HG03571 (cell line): Measurements from ENCODE around the gene ABCC5.

ENCODE experiments used
- ATAC-seq: cut with Tn5 transposase; IDR thresholded peaks from one replicate; pipeline ENCODE4 v1.9.1; 2021; ENCODE audit not compliant: unreplicated experiment

The ABCC5 gene

DNA sequence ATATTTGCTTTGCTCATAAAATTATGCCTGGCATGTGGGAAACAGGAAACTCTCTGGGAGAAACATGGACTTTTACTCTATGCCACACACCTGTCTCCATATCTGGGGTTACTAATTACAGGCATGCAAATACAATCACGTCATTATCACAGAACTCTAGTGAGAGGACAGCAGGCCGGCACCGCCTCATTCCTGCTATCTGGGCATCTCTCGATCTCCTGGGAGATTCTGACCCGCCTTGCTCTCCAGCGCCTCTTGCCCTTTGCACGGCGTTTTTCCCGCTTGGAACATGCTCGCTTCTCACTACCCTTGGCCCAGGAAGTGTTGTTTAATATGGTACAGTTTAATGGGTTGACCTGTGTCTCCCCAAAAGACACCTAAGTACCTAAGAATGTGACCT is 87.6 kb downstream of the ABCC5 start:
- no peak for ATAC-seq

DNA sequence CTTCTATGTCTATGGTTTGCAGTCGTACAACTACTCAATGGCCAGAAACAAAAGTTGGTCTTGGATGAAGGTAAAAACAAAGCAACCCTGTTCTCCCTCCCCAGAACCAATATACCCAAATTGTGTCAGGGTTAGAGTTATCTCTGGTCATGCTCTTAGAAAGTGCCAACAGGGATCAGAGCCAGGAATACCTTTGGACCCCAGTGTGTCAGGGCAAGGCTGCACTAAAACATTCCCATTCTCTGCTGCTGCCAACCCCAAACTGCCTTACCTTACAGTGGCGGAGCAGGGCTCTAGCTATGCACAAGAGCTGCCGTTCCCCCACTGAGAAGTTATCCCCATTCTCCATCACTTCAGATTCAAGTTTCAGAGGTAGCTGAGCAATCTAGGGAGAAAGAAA is 90.6 kb downstream of the ABCC5 start:
- ATAC-seq = no peak

DNA sequence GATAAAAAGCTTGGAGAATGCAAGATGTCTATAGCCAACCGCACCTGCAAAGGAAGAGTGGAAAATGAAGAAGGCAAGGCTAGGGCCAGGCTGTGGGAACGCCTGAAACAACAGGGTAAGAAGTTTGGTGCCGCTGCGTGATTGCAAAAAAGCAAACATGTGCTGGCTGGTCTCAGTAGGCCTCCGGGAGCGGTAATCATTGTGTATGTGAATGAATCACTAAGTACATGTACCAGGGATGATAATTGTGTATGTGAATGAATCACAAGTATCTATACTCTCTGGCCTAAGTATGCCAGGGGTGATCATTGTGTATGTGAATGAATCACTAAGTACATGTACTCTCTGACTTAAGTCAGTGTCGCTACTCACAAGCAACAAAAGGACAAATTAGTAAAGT is 92.7 kb downstream of the ABCC5 start:
- ATAC-seq = no peak

DNA sequence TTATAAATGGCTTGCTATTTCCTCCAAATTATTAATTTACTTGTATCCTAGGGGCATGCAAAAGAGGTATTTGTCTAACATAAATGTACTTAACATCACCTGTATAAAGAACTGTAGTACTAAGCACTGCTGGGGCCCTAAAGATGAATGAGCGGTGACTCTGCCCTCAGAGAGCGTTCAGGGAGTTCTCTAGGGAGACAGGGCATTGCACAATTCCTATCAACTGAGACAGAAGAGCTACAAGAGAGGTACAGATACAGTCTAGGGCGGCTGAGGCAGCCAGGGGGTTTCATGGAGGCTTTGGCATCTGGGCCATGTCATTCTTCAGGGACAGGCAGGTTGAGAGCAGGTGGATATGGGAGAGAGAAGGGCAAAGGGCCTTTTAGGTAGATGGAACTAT is 93.1 kb downstream of the ABCC5 start:
- no peak for ATAC-seq

DNA sequence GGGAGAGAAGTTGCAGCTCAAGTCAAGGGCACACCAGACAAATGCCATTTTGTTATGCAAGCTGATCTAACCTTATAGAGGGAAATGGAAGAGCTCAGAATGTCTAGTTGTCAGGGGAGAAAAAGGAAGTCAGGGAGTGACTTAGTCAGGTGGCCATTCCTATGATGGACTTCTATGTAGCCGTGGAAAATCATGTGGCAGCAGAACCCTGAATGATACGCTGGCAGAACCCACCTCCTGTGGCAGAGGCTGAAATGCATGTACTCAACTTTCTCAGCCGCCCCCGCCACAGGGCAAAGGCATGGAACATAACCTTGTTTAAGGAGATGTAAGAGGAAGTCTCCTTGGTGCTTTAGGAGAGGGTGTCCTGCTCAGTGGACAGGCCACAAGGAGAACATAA is 95.3 kb downstream of the ABCC5 start:
- no peak for ATAC-seq

DNA sequence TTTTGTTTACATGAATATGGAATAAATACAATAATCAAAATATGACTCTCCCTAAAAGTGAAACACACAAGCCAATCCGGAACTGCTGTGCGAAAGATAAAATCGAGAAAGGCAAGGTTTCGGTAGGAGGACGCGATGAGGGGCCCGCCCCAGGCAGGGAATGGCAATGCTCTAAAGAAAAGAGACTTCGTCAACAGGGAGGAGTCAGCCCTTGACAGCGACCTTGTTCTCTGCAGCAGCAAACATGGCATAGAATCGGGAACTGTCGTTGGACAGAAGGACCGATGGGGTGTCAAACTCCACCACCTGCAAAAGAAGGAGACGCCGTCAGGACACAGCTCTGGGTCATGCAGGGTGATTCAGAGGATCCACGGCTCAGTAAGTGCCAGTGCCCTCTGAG is 96.6 kb downstream of the ABCC5 start:
- ATAC-seq = no peak

DNA sequence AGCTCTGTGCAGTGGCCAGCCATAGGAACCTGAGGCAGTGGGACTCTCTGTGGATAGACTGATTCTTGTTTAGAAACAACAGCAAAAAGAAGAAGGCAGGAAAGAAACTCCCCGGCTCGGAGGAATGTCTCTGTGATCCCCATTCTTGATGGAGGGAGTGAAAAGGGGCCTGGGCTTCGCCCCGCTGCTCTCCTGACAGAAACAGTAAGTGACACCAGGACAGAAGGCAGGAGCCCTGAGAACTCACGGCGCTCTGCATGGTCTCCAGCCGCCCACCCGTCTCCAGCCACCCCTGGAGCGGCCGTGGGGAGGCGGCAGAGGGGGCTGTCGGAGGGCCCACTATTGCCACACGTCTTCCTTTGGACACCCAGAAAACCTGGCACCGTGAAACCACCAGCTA is 97.3 kb downstream of the ABCC5 start:
- no peak for ATAC-seq

DNA sequence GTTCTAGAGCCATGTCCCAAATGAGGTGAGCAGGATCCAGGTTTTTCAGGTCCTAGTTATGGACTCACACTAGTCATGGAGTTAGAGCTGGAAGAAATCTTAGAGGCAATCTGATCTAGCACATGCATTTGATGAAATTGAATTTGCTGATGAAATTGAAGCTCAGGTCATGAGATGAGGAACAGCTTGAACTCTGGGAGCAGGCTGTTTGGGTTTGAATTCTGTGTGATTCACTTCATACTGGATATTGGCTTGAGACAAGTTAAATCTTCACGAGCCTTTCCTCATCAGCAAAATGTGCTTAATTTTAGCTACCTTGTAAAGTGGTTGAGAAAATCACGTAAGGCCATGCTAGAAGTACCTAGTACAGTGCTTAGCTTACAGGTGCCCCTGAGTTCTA is 99.5 kb downstream of the ABCC5 start:
- ATAC-seq = no peak

DNA sequence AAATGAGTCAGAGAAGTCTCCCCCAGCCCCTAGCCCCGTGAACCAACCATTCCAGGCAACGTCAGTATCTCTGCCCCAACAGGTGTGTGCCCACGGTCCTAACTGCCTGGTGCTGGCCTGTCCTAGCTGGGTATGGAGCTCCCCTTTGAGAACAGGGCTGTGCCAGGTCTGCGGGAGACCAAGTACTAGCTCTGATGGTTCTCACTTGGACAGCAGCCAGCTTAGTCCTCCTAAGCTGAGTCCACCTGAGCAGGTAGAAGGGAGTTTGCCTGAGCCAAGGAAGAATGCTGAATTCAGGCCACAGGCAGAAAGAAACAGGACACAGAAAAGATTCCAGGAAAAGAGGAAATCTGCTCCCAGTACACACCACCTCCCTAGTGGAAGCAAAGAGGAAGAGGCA is 99.9 kb downstream of the ABCC5 start:
- ATAC-seq = no peak

DNA sequence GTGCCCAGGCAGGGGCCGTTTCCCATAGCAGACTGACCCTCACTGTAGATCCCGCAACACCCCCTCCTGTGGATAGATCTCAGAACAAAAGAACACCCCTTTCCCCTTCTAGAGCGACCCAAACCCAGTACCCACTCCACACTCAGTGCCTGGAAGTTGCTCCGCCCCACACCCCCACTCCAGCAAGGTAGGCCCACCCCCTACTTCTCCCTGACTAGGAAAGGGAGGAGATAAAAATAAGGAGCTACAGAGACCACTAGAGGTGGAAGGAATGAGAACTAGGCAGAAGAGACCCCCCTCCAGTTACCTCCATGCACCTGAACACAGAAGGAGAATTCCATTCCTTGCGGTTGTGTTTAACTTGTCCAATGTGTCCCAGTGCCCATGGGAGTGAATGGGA is 102.8 kb downstream of the ABCC5 start:
- ATAC-seq = no peak

DNA sequence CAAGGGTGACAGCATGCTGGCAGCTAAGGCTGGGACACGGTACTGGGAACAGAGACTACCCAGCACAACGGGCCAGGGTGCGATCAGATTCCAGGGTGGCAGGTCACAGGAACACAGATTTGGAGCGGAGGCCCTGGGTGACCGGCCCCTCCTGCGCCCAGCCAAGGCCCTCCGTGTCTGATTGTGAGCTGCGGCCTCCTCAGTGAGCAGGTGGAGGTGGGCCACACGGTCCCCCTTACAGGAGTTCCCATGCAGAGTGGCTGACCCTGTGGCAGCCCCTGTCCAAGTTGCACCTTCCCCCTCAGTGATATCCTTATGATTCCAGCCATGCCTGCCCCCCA is 104.1 kb downstream of the ABCC5 start:
- ATAC-seq = no peak

DNA sequence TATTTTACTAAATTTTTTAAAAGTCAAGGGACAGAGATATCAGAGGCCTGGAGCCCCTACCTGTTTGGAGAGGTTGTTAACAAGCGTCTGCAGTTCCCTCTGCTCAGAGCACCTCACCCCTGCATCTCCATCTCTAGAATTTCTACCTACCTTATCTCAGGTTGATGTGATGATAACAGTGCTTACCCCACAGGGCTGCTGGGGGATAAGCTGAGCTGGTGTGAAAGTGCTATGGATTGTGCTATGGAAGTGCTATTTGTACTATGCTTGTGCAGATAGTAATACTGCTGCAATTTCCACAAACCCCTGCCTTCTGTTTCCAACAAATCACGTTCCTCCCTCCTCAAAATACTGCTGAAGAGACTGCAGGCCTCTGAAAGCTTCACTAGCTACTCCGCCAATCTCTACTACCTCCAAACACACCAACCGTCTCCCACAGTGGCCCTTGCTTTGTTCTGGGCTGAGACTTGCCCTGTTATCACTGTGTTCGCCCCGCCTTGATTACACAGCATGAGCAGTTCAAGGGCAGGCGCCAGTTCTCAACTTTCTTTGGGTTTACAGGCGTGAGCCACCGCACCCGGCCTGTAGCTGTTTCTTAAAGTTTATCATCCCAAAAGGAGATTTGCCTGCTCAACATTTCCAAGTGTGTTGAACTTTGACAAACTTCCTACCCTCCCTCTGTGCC is 104.6 kb downstream of the ABCC5 start:
- ATAC-seq = no peak

DNA sequence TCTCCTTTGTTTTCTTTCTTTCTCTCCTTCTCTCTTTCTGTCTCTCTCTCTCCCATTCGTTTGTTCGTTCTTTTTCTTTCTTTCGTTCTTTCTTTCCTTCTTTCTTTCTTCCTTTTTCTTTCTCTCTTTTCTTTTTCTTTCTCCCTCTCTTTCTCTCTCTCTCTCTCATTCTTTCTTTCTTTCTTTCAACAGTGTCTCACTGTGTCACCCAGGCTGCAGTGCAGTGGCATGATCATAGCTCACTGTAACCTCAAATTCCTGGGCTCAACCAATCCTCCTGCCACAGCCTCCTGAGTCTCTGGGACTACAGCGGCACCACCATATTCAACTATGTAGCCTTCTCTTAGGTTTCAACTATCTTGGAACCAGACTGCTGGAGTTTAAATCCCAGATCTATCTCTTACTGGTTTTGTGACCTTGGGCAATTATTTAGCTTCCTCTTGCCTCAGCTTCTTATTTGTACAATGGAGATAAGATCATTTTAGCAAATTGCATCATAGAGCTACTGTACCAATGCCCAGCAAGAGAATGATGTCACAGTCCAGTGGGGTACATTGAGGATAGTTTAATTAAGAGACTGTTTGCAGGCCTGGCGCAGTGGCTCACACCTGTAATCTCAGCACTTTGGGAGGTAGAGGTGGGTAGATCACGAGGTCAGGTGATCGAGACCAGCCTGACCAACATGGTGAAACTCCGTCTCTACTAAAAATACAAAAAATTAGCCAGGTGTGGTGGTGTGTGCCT is 105.7 kb downstream of the ABCC5 start:
- ATAC-seq = no peak

DNA sequence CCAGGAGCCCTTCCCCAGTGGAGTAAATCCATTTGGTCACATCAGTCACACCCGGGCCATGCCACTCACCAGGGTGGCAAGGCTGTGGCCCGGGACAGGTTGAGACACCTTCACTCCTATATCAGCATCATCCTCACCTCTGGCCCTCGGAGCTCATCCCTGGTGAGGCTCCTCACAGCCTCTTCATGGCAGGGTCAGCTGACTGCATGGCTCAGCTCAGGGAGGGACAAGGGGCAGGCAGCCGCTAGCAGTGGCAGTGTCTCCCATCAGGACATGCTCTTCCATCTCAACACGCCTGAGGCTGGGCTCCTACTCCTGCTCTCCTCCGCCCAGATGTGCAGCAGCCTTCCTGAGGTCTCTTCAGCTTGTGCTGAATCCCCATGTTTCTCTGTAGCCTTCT is 106.6 kb downstream of the ABCC5 start:
- no peak for ATAC-seq

DNA sequence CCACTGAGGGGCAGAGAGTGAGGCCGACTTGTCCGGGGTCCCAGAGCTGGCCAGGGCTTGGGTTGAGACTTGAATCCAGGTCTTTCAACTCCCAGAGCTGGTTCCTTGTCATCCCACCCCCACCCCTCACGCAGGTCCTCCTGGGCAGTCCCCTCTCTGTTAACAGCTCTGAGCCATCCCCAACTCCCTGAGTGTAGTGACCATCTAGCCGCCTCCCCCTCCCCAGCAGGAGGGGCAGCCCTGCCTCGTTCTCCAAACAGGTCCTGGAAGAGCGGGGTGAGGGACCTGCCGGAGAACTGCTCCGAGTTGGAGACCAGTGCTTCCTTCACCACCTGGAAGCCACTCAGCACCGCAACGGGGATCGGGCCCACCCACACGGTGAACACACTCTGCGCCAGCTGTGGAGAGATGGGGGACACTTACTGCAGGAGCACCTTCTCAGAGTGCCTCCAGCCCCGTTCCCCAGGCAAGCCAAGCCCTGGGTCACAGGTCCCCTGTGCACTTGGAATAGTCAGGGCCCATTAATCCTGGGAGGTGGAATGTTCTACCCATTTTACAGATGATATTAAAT is 108.6 kb downstream of the ABCC5 start:
- no peak for ATAC-seq

DNA sequence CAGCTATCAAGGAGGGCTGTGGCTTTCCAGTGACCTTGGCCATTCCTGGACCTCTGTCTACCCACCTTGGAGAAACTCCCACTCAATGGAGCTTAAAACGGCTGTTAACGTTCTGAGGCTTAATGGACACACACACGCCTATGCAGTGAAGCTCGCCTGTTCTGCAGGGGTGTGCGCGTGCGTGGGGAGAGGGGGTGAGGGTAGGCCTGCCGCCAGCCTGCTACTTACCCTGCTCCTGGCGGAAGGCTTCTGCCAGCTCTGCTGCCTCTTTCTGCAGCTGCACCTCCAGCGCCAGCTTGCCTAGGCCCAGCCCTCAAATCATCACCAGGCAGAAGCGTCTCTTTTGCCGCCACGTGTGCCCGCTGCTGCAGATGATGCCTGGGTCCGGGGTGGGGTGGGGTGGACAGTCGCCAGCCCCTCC is 109.8 kb downstream of the ABCC5 start:
- ATAC-seq = no peak

DNA sequence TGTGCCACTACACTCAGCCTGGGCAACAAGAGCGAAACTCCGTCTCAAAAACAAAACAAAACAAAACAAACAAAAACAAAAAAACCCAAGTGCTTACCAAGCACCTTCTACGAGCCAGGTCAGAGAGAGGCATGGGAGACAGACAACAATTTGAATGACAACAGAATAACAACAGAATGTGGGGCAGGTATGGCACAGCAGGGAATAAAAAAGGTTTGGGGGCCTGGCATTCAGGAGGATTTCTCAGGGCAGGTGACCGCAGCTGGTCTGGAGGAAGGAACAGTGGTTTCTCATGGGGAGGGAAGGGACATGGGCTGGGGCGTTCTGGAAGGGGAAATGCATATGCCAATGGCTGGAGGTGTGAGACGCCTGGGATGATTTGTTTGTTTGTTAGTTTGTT is 110.5 kb downstream of the ABCC5 start:
- no peak for ATAC-seq

DNA sequence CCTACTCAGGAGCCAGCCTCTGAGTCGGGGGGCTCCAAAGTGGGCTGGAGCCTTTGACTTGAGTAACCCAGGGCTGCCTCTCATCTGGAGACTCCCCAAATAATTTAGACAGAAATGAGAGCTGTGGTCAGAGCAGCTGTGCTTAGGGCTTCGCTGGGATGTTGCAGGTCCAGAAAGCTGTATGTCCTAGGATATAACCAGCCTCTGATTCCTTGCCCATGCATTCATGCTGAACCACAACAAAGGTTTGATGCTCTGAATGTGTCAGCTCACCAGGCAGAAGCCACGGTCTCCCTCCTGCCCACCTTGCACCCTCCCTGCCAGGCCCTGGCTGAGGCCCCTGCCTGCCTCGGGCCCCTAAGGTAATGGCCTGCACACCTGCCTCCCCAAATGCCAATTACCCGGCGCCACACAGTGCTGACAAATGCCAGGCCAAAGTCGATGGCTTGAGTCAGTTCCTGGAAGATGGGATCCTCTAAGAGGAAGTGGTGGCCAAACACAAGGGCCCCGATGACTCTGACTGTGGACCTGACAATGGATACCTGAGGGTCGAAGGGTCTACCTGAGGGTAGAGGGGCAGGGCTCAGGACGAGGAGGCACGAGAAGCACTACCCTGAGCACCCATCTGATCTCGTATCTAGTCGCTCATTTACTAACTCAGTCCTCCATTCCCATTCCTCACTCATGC is 111.3 kb downstream of the ABCC5 start:
- no peak for ATAC-seq

DNA sequence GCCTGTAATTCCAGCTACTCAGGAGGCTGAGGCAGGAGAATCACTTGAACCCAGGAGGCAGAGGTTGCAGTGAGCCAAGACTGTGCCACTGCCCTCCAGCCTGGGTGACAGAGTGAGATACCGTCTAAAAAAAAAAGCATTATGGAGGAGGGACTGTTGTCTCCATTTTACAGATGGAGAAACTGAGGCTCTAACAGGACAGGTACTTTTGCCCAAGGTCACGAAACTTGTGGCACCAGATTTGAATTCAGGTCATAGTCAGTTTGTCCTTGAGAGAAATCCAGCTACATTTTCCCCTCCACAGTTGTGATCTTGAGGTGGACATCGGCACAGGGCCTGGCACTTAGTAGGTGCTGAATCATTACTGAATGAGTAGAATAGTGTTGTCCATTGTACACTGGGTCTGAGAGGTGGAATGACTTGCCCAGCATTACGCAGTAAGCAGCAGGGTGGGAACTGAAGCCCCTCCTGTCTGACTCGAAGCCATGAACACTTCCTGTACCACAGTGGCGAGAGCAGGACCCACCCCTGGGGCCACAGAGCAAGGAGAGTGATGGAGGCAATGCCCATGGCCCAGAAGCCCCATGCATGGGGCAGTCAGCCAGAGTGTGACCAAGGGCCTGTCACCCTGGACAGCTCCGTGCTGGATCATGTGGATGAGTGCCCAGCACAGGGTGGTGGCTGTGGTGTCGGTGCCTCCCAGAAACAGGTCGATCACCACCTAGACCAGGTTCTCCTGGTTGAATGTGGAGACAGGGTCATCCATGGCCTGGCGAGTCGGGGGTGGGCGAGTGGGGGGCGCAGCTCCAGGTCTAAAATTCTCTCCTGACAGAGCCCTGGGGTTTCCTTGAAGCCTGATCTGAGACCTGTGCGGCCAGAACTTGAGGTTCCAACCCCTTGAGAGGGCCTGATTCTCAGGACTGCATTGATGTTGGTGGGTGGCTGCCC is 112.6 kb downstream of the ABCC5 start:
- ATAC-seq = no peak

DNA sequence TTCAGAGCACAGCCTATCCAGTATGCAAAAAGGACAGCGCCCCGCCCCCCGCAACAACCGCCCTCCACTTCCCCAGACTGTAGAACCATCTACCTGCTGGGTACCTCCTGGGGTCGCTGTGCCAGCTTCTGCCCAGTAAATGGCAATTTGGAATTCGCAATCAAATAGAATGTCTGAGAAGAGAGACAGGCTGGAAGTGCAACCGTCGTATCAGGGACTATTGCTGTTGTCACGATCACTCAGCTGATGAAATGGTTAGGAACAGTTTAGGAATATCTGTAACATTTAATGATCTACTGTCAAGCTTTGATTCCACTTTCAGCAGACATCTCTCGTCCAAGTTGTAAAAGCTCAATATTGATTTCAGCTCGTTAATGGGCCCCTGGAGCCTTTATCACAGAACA is 119.7 kb downstream of the ABCC5 start:
- no peak for ATAC-seq

DNA sequence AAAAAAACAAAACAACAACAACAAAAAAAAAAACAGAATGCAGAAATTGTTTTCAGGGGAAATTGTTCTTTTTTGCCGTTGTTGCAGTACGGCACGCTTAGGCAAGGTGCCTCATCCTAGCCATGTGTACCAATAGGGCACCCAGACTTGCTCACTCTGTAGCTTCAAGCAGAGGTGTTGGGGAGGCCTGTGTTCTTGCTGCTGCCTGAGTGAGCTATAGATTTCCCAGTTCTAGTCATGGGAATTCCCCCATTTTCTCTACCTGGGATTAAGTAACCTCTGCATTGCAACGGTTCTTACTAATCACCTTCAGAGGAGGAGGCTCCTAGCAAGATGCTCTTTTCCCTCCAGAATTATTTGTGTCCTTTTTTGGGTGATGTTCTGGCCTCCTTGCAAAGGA is 120.1 kb downstream of the ABCC5 start:
- no peak for ATAC-seq
